Psoas muscle (tissue), 8 donors: ENCODE measurements around the gene PHKA2. TPM values are rescaled to one million over a fixed set of nuclear protein-coding genes. Genes with fewer than 3 reads are reported as not detected.

Experiments
- ATAC-seq, 4 donors: fragments of 200-7000 bp; cut with Tn5 transposase; one replicate each; pipeline ENCODE4 v1.9.1; 2020; ENCODE audit warnings: moderate library complexity in 3 of 4, mild to moderate bottlenecking in 2 of 4
- DNase-seq, 2 donors: peaks; one replicate each; pipeline ENCODE4 v3.0.0-alpha.2; 2020
- H3K27ac ChIP-seq: fragments of 200-600 bp; one replicate; pipeline ENCODE4 v1.8.0; 2022
- H3K27me3 ChIP-seq, 3 donors: fragments of 200-600 bp in 1 of 3; one replicate each; pipeline versions ENCODE4 v1.6.1 to v1.8.0; 2013 to 2022; ENCODE audit warnings: low read length in 2 of 3, mild to moderate bottlenecking in 2 of 3, moderate library complexity in 1 of 3; ENCODE audit not compliant: insufficient read depth in 3 of 3
- H3K36me3 ChIP-seq, 2 donors: fragments of 200-600 bp in 1 of 2; one replicate each; pipeline versions ENCODE4 v1.6.1 to v1.8.0; 2013 to 2022; ENCODE audit warnings: low read depth in 1 of 2, mild to moderate bottlenecking in 1 of 2, moderate library complexity in 1 of 2; ENCODE audit not compliant: insufficient read depth in 1 of 2
- H3K4me1 ChIP-seq: fragments of 200-600 bp; one replicate; pipeline ENCODE4 v1.8.0; 2022
- H3K4me3 ChIP-seq: fragments of 200-600 bp; one replicate; pipeline ENCODE4 v1.8.0; 2022; ENCODE audit warnings: mild to moderate bottlenecking
- H3K9me3 ChIP-seq: fragments of 200-600 bp; one replicate; pipeline ENCODE4 v1.8.0; 2022
- CTCF ChIP-seq: fragments of 200-600 bp; IDR thresholded peaks from one replicate; pipeline ENCODE4 v1.8.0; 2022; ENCODE audit warnings: antibody characterized with exemption
- WGBS, 3 donors: extraction: QIAGEN DNeasy Blood & Tissue Kit; methylation state at CpG; one replicate each; pipeline versions ENCODE4 v1.1.6 to v1.1.7; 2013; 5-methylcytosine and 5-hydroxymethylcytosine counted together
- intact Hi-C, 2 donors: fragments of 100-400 bp; cut with DNase I; formaldehyde crosslinking; loops; one replicate each; pipeline versions ENCODE4 v1.11.0 to v1.14.2; 2022
- polyA plus RNA-seq, 3 donors: library from polyadenylated mRNA; stranded (reverse); fragments of 200-250 nt; gene quantifications; one replicate each; pipeline ENCODE4 v1.2.3, GENCODE V29; 2013
- total RNA-seq, 4 donors: library from RNA; stranded (reverse); fragmentation: NEBNext Ultra II Directional in 2 of 4; extraction: Animal tissue kit (Norgen Biotek cat#: 25700) in 2 of 4; gene quantifications; one replicate each; pipeline versions ENCODE4 v1.2.1 to v1.2.4, GENCODE V29; 2021 to 2023
- donor health status: healthy with polysubstance abuse.
- donor health status: DM: no; HTN: no; CAD: no; lungs with moderate emphysema.
- donor health status: Bipolar disorder and iron deficiency.
- donor health status: healthy.
- donor health status: DM: yes; HTN: yes; CAD: no.
- donor health status: DM: no; HTN: no; CAD: no.
- donor health status: DM: no; HTN: no; CAD: no.
- donor health status: DM: yes; HTN: yes; CAD: no.

Gene PHKA2
- total and polyA plus RNA-seq, 7 donors, result 3.7 to 24.8 (median 8.9) TPM

DNA sequence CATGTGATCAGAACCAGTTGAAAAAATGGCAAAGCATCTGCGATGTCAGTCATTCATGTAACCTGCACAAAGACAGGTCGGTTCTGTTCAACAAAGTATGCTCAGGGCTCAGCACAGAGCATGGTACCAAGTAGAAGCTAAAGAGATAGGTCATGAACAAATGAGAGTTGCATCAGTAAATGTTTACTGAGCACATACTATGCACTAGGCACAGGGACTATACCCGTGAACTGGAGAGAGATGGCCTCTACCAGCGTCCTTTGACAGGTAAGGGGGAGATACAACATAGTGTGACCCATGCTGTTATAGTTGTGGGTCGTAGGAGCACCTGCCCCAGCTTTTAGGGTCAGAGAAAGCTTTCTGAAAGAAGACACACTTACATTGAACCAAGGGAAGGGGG is 46.7 kb downstream of the PHKA2 start:
- WGBS, 3 donors, result 74 to 97% (median 91%) methylated on average over 5 of the region's 5 CpGs
- H3K36me3 ChIP-seq, result peaks cover 0 to 32% of the 10 kb centered on the region in 2 donors

GRCh38 chrX:18935893-18936292 is 48.0 kb downstream of the PHKA2 start:
- Histone ChIP-seq H3K4me3 (no peak overlapping the region), H3K27ac (no peak overlapping the region), H3K27me3 (no peaks in the 10 kb centered on the region), H3K4me1 (no peaks in the 10 kb centered on the region), H3K36me3 (peaks cover 0 to 35% of the 10 kb centered on the region in 2 donors), H3K9me3 (no peaks in the 10 kb centered on the region)
- intact Hi-C loops, result loop anchor here in 1 of 2 donors (10.0 kb wide), 1 partner anchor 399 kb away; no protein-coding TSS in a partner anchor
- no peak for DNase-seq
- WGBS, 3 donors, result 85 to 92% (median 92%) methylated on average over 10 of the region's 10 CpGs
- ATAC-seq, result no peak
- no peak for TF ChIP-seq CTCF

More for the DNA sequence above, 46.7 kb downstream of the PHKA2 start:
- intact Hi-C loops, result loop anchor here in 1 of 2 donors (10.0 kb wide), 1 partner anchor 398 kb away; no protein-coding TSS in a partner anchor
- H3K4me3 ChIP-seq, result no peak overlapping the region
- no peak for DNase-seq
- H3K27ac ChIP-seq, result no peak overlapping the region
- no peak for ATAC-seq
- H3K9me3 ChIP-seq, result no peaks in the 10 kb centered on the region
- H3K4me1 ChIP-seq, result no peaks in the 10 kb centered on the region
- TF ChIP-seq CTCF, result no peak
- no peaks in the 10 kb centered on the region for H3K27me3 ChIP-seq

DNA sequence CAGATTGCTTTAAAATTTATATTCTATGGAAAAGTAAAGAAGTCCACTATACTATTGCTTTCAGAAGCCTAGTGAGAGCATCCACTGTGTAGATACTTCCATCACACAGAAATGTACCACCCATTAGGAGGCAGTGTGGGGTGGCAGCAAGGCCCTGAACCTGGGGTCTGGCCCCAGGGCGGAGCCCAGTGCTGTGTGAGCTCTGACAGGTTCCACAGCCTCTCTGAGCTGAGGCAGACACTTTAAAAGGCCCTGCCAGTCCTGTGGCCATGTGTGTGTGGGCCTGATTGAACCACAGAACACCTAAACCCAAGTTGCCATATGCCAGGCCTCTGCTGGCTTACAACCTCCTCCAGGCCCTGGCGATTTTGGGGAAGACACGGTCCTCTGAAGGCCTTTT is 49.2 kb downstream of the PHKA2 start:
- 67 to 96% (median 94%) methylated on average over 3 of the region's 3 CpGs for WGBS, 3 donors
- peaks cover 0 to 31% of the 10 kb centered on the region in 2 donors for H3K36me3 ChIP-seq
- H3K9me3 ChIP-seq, result no peaks in the 10 kb centered on the region
- TF ChIP-seq CTCF, result no peak
- H3K27ac ChIP-seq, result no peak overlapping the region
- no peak for ATAC-seq
- H3K4me3 ChIP-seq, result no peak overlapping the region
- intact Hi-C loops, result loop anchor here in 1 of 2 donors (10.0 kb wide), 1 partner anchor 400 kb away; no protein-coding TSS in a partner anchor
- no peaks in the 10 kb centered on the region for H3K4me1 ChIP-seq
- H3K27me3 ChIP-seq, result no peaks in the 10 kb centered on the region
- no peak for DNase-seq

GRCh38 chrX:18933617-18934016 is 50.3 kb downstream of the PHKA2 start:
- Histone ChIP-seq H3K9me3 (no peaks in the 10 kb centered on the region), H3K4me3 (no peak overlapping the region), H3K27ac (no peak overlapping the region), H3K4me1 (no peaks in the 10 kb centered on the region), H3K27me3 (no peaks in the 10 kb centered on the region), H3K36me3 (peaks cover 0 to 31% of the 10 kb centered on the region in 2 donors)
- TF ChIP-seq CTCF, result no peak
- ATAC-seq (no peak), DNase-seq (no peak)
- 78 to 94% (median 87%) methylated on average over 3 of the region's 3 CpGs for WGBS, 3 donors
- intact Hi-C loops, result loop anchor here (2.0 to 10.0 kb wide), 2 partner anchors 399 to 401 kb away; no protein-coding TSS in a partner anchor

GRCh38 chrX:18931972-18932371 is 51.9 kb downstream of the PHKA2 start:
- H3K36me3 ChIP-seq, result peaks cover 0 to 16% of the 10 kb centered on the region in 2 donors
- intact Hi-C loops, result loop anchor here (2.0 to 10.0 kb wide), 2 partner anchors 401 to 403 kb away; no protein-coding TSS in a partner anchor
- DNase-seq, result no peak
- no peaks in the 10 kb centered on the region for H3K4me1 ChIP-seq
- H3K4me3 ChIP-seq, result no peak overlapping the region
- H3K27me3 ChIP-seq, result no peaks in the 10 kb centered on the region
- WGBS, 3 donors, result 47 to 66% (median 63%) methylated on average over 9 of the region's 9 CpGs
- peak in 2 of 4 donors; percentile 45 to 61 for ATAC-seq
- H3K9me3 ChIP-seq, result no peaks in the 10 kb centered on the region
- peak; percentile 20 for TF ChIP-seq CTCF
- H3K27ac ChIP-seq, result no peak overlapping the region
